Stimulated activated naive CD8-positive, alpha-beta T cell treated with anti-CD3 and anti-CD28 coated beads, Interleukin-15, amount 100 ng/mL, for 72 hours (primary cell): Measurements from ENCODE around the gene KDM5B.

Experiments
- ATAC-seq: fragments of 150-1000 bp; cut with Tn5 transposase; 2 replicates; pipeline ENCODE4 v1.10.0; 2021; ENCODE audit warnings: mild to moderate bottlenecking, moderate library complexity
- DNase-seq, 2 donors: peaks; one replicate each; pipeline ENCODE4 v3.0.0; 2021 to 2022
- H3K27ac Mint-ChIP-seq, 2 donors: one replicate each; pipeline ENCODE4 v1.8.0; 2022; ENCODE audit warnings: mild to moderate bottlenecking in 2 of 2, mixed read lengths in 2 of 2, moderate library complexity in 2 of 2
- H3K27me3 Mint-ChIP-seq: one replicate; pipeline ENCODE4 v1.8.0; 2022; ENCODE audit warnings: mixed read lengths
- H3K4me1 Mint-ChIP-seq: one replicate; pipeline ENCODE4 v1.8.0; 2022; ENCODE audit warnings: mild to moderate bottlenecking, mixed read lengths
- H3K4me3 Mint-ChIP-seq, 2 donors: one replicate each; pipeline ENCODE4 v1.8.0; 2022; ENCODE audit warnings: mild to moderate bottlenecking in 2 of 2, mixed read lengths in 2 of 2, moderate library complexity in 1 of 2
- H3K9me3 Mint-ChIP-seq, 2 donors: one replicate each; pipeline ENCODE4 v1.8.0; 2022; ENCODE audit warnings: mixed read lengths in 2 of 2

The KDM5B gene

DNA sequence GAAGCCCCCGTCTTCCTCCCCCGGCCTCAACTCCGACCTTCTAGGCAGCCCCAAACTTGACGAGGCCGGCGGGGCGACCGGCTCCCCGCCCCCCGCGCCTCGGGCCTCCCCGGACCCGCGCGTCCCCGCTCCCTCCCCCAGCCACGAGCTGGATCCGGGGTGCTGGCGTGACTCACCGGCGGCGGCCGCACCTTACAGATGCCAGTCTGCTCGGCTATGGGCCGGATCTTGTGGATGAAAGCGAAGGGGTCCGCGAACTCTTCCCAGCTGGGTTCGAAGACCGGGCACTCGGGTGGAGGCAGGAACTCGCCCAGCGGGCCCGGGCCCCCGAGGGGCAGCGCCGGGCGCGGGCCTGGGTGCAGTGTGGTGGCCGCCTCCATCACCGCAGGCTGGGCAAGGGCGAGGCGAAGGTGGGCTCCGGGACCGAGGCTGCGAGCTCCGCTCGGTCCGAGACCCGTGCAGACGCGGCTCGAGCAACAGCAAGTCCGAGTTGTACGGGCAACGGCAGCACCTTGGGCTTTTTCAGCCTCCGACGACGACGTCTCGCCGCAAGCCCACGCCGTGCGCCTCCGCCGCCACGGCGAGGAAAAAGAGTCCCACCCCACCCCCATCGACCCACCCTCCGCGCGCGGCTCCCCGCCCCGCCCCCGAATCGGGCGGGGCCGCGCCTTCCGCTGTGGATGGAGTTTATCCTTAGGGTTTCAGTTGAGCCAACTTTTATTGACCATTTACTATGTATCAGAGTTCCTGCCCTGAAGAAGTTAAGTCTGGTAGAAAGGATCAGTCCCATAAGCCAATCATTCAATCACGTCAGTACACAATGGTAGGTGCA lies at the start of gene KDM5B:
Gene KDM5B (minus strand): TSS at position 496 of the 832 bp plus-strand sequence. CDS start 116 bp downstream, at position 380.
- H3K9me3 Mint-ChIP-seq = no peaks in the 10 kb centered on the region
- peak; percentile 66 to 73 for DNase-seq
- peak; percentile 62 for ATAC-seq
- H3K4me3 Mint-ChIP-seq = peak within 1 kb of the TSS; percentile 86 to 89
- peaks cover 21% of the 10 kb centered on the region for H3K27me3 Mint-ChIP-seq
- H3K27ac Mint-ChIP-seq = peak within 1 kb of the TSS; percentile 67 to 94
- peaks cover 67% of the 10 kb centered on the region for H3K4me1 Mint-ChIP-seq

GRCh38 chr1:202857136-202857610 lies 49.0 kb upstream of the KDM5B start:
- no peak for DNase-seq
- Mint-ChIP-seq H3K9me3 (no peaks in the 10 kb centered on the region), H3K27me3 (peaks cover 53% of the 10 kb centered on the region), H3K4me1 (peaks cover 18% of the 10 kb centered on the region), H3K27ac (no peak overlapping the region), H3K4me3 (no peak overlapping the region)
- no peak for ATAC-seq

DNA sequence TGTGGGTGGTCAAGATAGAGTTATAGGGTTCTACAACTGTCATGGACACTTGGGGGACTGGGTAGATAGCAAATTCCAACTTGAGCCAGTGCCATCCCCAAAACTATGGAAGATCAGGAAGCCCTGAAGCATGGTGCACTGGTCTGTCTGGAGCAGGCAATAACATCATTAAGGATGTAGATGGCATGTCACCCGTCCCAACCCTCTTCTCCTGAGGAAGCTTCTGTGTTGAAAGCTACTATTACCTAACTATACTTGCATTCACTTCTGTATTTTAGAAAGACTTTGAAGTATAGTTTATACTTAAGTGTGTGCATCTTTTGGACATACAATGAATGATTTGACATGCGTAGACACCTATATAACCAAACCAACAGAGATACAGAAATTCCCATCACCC lies 47.8 kb upstream of the KDM5B start:
- Mint-ChIP-seq H3K27me3 (peaks cover 41% of the 10 kb centered on the region), H3K4me1 (peaks cover 6% of the 10 kb centered on the region), H3K4me3 (no peak overlapping the region), H3K27ac (no peak overlapping the region), H3K9me3 (no peaks in the 10 kb centered on the region)
- ATAC-seq (no peak), DNase-seq (no peak)

GRCh38 chr1:202854787-202855186 lies 46.6 kb upstream of the KDM5B start:
- DNase-seq (no peak), ATAC-seq (no peak)
- Mint-ChIP-seq H3K4me3 (no peak overlapping the region), H3K4me1 (no peaks in the 10 kb centered on the region), H3K27me3 (peaks cover 29% of the 10 kb centered on the region), H3K9me3 (no peaks in the 10 kb centered on the region), H3K27ac (no peak overlapping the region)

- peaks cover 7% of the 10 kb centered on the region for H3K4me1 Mint-ChIP-seq
Measured at GRCh38 chr1:202852163-202852904, 44.1 kb upstream of the KDM5B start.

GRCh38 chr1:202850593-202851362 lies 42.6 kb upstream of the KDM5B start:
- Mint-ChIP-seq H3K27me3 (peaks cover 3% of the 10 kb centered on the region), H3K27ac (no peak overlapping the region), H3K4me1 (peaks cover 7% of the 10 kb centered on the region), H3K4me3 (no peak overlapping the region), H3K9me3 (no peaks in the 10 kb centered on the region)
- ATAC-seq (no peak), DNase-seq (no peak)

More at GRCh38 chr1:202852163-202852904, 44.1 kb upstream of the KDM5B start:
- H3K27ac Mint-ChIP-seq = no peak overlapping the region
- ATAC-seq (peak; percentile 90), DNase-seq (peak; percentile 46 to 57)
- peaks cover 4% of the 10 kb centered on the region for H3K27me3 Mint-ChIP-seq
- no peaks in the 10 kb centered on the region for H3K9me3 Mint-ChIP-seq
- H3K4me3 Mint-ChIP-seq = no peak overlapping the region

GRCh38 chr1:202848191-202848542 lies 39.9 kb upstream of the KDM5B start:
- H3K9me3 Mint-ChIP-seq = no peaks in the 10 kb centered on the region
- no peak overlapping the region for H3K4me3 Mint-ChIP-seq
- ATAC-seq = peak; percentile 13
- DNase-seq = no peak
- H3K27ac Mint-ChIP-seq = peak overlapping the region; percentile 2 to 17
- peaks cover 7% of the 10 kb centered on the region for H3K4me1 Mint-ChIP-seq
- H3K27me3 Mint-ChIP-seq = peaks cover 8% of the 10 kb centered on the region

DNA sequence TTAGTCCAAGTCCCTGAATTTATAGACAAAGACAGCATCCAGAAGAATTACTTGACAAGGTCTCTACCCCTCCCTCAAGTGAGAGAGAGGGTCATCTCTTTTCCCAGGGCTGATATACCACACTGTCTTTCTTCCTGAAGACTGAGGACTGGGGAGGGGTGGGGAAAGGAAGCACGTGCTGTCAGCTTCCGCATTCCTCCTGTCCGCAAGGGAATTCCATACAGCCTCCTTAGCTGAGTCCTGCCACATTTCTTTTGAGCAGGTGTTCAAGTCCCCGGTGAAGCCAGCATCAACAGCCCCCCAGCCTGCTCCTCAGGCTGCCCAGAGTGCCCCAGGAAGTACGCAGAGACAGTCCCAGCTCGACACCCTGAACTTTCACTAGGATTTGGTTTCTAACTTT lies 36.7 kb upstream of the KDM5B start:
- H3K27ac Mint-ChIP-seq = no peak overlapping the region
- ATAC-seq (no peak), DNase-seq (no peak)
- H3K4me1 Mint-ChIP-seq = peaks cover 7% of the 10 kb centered on the region
- H3K9me3 Mint-ChIP-seq = no peaks in the 10 kb centered on the region
- no peak overlapping the region for H3K4me3 Mint-ChIP-seq
- peaks cover 20% of the 10 kb centered on the region for H3K27me3 Mint-ChIP-seq

DNA sequence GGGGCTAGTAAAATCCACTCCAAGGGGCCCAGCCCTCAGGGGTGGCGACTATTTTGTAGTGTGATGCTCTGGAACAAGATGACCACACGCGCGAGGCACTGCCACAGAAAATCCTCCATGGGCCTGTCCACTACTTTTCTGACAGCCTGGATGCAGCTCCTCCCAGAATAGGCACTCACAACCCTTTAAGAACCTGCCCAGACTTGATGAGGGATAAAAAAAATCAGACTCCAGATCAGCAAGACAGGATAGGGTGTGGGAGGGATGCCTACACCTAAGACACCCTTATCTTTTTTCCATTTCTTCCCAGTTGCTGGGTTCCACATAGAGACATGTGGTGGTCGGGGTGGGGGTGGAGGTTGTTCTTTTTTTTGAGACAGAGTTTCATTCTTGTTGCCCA lies 36.0 kb upstream of the KDM5B start:
- no peak for ATAC-seq
- Mint-ChIP-seq H3K4me3 (no peak overlapping the region), H3K27ac (no peak overlapping the region), H3K9me3 (no peaks in the 10 kb centered on the region), H3K27me3 (peaks cover 20% of the 10 kb centered on the region), H3K4me1 (peaks cover 7% of the 10 kb centered on the region)
- DNase-seq = no peak

DNA sequence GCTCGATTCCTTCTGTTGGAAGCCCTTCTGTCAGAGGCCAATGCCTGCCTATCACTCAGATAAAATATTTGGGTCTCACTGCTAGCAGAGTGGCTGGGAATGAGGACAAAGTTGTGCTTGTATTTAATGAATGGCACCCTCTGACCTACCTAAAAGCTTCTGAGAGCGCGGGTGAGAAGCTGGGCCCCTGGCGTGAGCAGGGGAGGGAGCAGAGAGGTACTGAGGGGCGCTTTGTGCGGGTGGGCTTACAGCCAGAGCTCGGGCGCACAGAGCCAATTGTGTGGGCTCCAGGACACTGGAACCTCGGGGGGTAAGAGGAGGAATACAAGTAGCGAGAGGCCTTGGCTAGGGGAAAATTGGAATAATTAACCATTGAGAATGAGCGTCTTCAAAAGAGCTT lies 34.9 kb upstream of the KDM5B start:
- DNase-seq = no peak
- Mint-ChIP-seq H3K4me3 (no peak overlapping the region), H3K4me1 (peaks cover 4% of the 10 kb centered on the region), H3K27me3 (peaks cover 23% of the 10 kb centered on the region), H3K9me3 (no peaks in the 10 kb centered on the region), H3K27ac (peak overlapping the region in 1 of 2 donors; percentile 54)
- ATAC-seq = no peak

DNA sequence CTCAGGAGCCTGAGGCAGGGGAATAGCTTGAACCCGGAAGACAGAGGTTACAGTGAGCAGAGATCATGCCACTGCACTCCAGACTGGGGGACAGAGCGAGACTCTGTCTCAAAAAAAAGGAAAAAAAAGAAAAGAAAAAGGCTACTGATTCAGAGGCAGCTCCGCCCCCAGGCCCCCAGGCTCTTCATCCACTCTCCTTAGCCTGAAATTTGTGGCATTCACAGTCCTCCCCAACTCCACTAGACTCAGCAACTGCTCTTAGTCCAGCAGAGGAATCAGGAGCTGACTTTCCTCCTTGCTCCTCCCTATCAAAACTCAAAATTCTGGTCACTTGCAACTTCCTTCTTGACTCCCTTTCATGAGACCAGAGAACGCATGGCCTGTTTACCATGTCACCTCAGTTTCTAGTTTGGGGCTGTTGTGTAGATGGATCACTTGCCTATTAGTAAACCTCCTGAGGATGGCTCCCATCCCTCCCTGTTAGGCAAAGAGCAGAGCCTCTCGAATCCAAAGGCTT lies 29.6 kb upstream of the KDM5B start:
- H3K4me1 Mint-ChIP-seq = peaks cover 52% of the 10 kb centered on the region
- DNase-seq (no peak), ATAC-seq (no peak)
- no peak overlapping the region for H3K4me3 Mint-ChIP-seq
- H3K9me3 Mint-ChIP-seq = no peaks in the 10 kb centered on the region
- peaks cover 25% of the 10 kb centered on the region for H3K27me3 Mint-ChIP-seq
- peak overlapping the region in 1 of 2 donors; percentile 25 for H3K27ac Mint-ChIP-seq

DNA sequence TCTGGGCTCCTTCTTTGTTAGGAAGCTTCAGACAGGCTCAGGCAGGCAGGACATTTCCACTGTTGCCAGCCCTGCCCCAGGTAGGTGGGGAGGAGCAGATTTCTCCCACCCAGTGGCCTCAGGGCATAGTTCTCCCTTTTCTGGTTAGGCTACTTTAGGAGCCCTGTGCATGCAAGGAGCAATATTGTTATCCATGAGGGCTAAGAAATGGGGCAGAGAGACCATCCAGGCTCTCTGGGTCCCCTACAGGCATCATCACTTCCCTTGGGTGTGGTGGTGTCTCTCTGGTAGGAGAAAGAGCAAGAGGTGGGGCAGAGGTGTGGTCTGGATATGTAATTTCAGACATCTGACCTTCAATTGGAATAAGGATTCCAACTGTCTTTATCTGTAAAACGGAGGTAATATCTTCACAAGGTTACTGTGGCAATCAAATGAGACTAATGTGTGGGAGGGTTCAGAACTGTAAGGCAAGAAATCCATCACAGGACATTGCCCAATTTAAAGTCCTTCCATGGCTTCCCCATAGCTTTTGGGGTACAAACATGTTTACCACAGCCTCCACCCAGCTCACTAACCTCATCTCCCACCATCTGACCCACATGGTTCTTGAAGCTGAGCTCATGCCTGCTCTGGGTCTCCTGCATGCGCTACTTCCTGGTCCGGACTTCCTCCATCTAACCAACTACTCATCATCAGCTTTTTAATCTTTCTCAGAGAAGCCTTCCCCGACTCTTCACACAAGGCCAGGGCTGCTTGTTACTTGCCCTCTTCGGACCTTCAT lies 28.6 kb upstream of the KDM5B start:
- Mint-ChIP-seq H3K27me3 (peaks cover 25% of the 10 kb centered on the region), H3K9me3 (no peaks in the 10 kb centered on the region), H3K27ac (peak overlapping the region in 1 of 2 donors; percentile 74), H3K4me3 (peak overlapping the region in 1 of 2 donors; percentile 54), H3K4me1 (peaks cover 54% of the 10 kb centered on the region)
- no peak for ATAC-seq
- no peak for DNase-seq

DNA sequence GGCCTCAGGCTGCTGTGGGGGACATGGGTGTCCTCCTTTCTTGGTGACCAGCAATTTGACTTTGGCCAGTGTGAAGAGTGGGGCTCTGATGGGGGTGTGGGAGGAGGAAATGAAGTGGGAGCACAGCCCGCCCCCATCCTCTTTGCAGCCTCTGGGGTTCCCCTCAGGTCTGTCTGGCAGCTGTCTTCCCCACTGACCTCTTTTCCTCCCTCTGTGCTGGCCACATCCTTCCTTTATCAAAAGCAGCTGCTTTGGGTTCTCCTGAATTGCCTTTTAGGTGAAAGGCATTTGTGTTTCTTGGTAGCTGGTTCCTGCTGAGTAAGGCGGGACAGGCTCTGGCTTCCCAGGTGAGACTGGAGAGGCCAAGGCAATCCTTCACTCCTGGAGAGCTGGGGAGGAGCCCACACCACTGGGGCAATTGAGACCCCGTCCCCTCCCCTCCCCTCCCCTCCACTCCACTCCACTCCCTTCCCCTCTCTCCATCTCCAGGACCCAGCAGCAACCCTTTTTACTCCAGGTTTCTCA lies 27.4 kb upstream of the KDM5B start:
- peak; percentile 5 to 34 for DNase-seq
- H3K4me3 Mint-ChIP-seq = peak overlapping the region; percentile 56 to 62

DNA sequence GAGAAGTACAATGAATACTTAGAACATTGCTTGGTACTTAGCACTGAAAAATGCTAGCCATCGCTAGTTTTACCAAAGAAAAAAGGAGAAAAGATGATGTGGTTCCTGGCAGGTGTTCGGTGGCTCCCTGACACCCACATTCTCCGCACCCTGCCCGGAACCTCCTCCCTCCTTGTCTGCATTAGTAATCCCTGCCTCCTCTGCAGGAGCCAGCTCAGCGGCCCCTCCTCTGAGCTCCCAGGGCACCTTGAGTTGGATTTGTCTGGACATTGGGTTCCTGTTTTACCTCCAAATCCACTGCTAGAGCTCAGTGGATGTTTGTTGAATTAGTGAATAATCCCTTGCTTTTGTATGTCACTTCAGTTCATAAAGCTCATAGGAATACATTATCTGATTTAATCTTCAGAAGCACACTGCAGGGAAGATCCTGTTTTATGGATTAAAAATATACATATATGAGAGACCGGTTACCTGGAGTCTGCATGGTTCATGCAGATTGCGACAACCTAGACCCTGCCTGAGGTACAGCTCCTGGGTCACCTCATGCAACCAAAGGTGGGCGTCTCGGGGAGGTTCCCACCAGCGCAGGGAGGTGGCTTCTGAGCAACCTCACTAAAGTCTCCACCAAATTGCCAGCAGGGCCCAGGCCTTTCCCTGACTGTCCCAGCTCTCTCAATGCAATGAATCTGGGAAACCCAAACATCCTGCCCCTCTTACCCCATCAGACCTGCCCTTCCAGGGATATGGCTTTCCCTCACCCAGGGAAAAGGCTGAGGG lies 26.7 kb upstream of the KDM5B start:
- Mint-ChIP-seq H3K27me3 (peaks cover 13% of the 10 kb centered on the region), H3K4me1 (peaks cover 54% of the 10 kb centered on the region), H3K27ac (no peak overlapping the region), H3K9me3 (no peaks in the 10 kb centered on the region), H3K4me3 (peak overlapping the region; percentile 45 to 56)
- peak; percentile 62 for ATAC-seq
- DNase-seq = no peak

More for the DNA sequence above, 27.4 kb upstream of the KDM5B start:
- Mint-ChIP-seq H3K4me1 (peaks cover 54% of the 10 kb centered on the region), H3K9me3 (no peaks in the 10 kb centered on the region), H3K27ac (peak overlapping the region; percentile 54 to 59), H3K27me3 (peaks cover 14% of the 10 kb centered on the region)
- peak; percentile 90 for ATAC-seq
